Sciatic nerve (tissue), 2 donors: ENCODE data around the gene PSMD12. TPM values are rescaled to one million over a fixed set of nuclear protein-coding genes. Genes with fewer than 3 reads are reported as not detected.
"Not testable (repeated sequence)": the region's sequence is repeated elsewhere in the genome, so short reads cannot be mapped to it uniquely, and the experiment has no call there.

Source experiments
- ATAC-seq: fragments of 200-7000 bp; cut with Tn5 transposase; one replicate; pipeline ENCODE4 v1.9.1; 2020; ENCODE audit warnings: mild to moderate bottlenecking, moderate library complexity
- DNase-seq: peaks from one replicate; pipeline ENCODE4 v3.0.0-alpha.2; 2020; ENCODE audit warnings: low spot score
- intact Hi-C: fragments of 100-400 bp; cut with DNase I; formaldehyde crosslinking; loops from one replicate; pipeline ENCODE4 v1.14.2; 2022
- total RNA-seq: library from RNA; stranded (reverse); fragmentation: NEBNext Ultra II Directional; extraction: Animal tissue kit (Norgen Biotek cat#: 25700); gene quantifications from one replicate; pipeline ENCODE4 v1.2.1, GENCODE V29; 2021
- donor health status: DM: no; HTN: no; CAD: no.
- donor health status: DM: no; HTN: no; CAD: no.

The PSMD12 gene
- total RNA-seq, 1 donor from 2014 or later, result 40.6 TPM

GRCh38 chr17:67324330-67324729, 42.0 kb downstream of the PSMD12 start:
- intact Hi-C loops, result no loop called here
- ATAC-seq (no peak), DNase-seq (no peak)

- intact Hi-C loops, result no loop called here
- DNase-seq (no peak), ATAC-seq (no peak)
Observed at GRCh38 chr17:67323445-67323844, 42.9 kb downstream of the PSMD12 start.

DNA sequence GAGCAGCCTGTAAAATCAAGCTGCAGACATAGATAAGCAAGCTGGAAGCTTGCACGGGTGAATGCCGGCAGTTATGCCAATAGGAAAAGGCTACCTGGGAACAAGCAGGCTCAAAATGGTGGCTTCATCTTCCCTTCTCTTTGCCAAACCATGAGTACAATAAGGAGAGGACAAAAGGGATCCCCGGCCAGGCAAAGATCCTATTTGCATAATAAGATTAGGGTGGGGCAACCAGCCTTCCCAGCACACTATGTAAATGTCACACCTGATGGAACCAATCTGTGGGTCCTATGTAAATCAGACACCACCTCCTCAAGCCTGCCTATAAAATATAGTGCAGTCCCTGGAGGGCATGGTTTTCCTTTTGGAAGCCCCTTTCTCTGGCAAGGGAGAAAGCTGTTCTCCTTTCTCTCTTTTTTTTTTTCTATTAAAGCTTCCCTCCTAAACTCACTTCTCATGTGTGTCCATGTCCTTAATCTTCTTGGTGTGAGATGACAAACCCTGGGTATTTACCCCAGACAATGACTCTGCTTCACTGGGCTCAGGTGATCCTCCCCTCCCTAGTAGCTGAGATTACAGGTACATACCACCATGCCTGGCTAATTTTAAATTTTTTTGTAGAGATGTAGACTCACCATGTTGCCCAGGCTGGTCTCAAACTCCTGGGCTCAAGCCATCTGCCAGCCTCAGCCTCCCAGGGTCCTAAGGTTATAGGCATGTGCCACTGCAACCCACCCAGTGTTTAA, 44.2 kb downstream of the PSMD12 start:
- no peak for DNase-seq
- no peak for ATAC-seq
- intact Hi-C loops, result no loop called here

- ATAC-seq, DNase-seq, intact Hi-C loops: not testable (repeated sequence)
Observed at GRCh38 chr17:67321486-67321885, 44.9 kb downstream of the PSMD12 start.

GRCh38 chr17:67316781-67317180, 49.6 kb downstream of the PSMD12 start:
- DNase-seq (no peak), ATAC-seq (no peak)
- intact Hi-C loops, result no loop called here

GRCh38 chr17:67315865-67316264, 50.5 kb downstream of the PSMD12 start:
- intact Hi-C loops, result no loop called here
- no peak for DNase-seq
- no peak for ATAC-seq

DNA sequence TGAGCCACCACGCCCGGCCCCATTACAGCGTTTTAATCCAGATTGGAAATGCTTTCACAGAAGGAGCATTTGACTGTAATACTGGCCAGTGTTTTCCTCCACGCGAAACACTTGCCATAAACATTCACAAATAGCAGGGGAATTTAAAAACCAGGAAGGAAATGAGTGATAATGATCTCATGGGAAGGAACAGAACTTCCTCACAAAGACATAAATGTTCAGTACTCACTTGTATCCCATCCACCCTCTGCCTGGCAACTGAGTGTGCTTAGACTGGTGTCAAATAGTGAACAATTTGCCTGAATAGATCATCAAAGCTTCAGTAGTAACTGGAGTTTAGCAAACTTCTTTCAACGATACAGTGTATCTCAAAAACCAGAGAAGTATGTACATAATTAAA, 54.1 kb downstream of the PSMD12 start:
- intact Hi-C loops, result no loop called here
- ATAC-seq, result peak; percentile 57
- DNase-seq, result no peak

- intact Hi-C loops, result no loop called here
- no peak for ATAC-seq
- DNase-seq, result no peak
Observed at GRCh38 chr17:67311575-67311974, 54.8 kb downstream of the PSMD12 start.

DNA sequence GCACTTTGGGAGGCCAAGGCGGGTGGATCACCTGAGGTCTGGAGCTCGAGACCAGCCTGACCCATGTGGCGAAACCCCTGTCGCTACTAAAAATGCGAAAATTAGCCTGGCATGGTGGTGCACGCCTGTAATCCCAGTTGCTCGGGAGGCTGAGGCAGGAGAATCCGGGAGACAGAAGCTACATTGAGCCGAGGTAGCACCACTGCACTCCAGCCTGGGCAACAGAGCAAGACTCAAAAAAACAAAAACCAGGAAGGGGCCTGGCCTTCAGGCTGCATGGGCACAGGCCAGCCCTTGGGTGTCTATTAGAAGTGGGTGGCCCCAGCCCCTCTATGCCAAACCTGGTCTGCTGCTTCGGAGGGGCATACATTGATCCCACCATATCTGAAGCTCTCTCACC, 56.0 kb downstream of the PSMD12 start:
- DNase-seq, result no peak
- intact Hi-C loops, result no loop called here
- no peak for ATAC-seq

- intact Hi-C loops, DNase-seq, ATAC-seq: not testable (repeated sequence)
Observed at GRCh38 chr17:67305446-67306235, 60.7 kb downstream of the PSMD12 start.

DNA sequence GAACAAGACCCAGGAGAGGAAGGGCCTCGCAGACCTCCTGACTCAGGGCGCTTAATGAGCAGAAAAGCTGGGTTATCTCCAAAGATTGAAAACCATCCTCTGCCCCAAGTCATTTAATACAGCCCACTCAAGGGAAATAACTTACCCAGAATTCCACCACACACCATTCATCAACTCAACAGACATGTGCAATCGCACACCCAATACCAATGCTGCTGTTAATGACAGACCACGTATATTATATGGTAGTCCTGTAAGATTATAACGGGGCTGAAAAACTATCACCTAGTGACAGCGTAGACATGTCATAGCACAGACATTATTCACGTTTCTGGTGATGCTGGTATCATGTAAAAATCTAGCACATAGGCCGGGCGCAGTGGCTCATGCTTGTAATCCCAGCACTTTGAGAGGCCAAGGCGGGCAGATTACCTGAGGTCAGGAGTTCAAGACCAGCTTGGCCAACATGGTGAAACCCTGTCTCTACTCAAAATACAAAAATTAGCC, 68.9 kb downstream of the PSMD12 start:
- DNase-seq (no peak), ATAC-seq (no peak)
- intact Hi-C loops, result loop anchor here (10.0 kb wide), 1 partner anchor 73 kb away; no protein-coding TSS in a partner anchor

DNA sequence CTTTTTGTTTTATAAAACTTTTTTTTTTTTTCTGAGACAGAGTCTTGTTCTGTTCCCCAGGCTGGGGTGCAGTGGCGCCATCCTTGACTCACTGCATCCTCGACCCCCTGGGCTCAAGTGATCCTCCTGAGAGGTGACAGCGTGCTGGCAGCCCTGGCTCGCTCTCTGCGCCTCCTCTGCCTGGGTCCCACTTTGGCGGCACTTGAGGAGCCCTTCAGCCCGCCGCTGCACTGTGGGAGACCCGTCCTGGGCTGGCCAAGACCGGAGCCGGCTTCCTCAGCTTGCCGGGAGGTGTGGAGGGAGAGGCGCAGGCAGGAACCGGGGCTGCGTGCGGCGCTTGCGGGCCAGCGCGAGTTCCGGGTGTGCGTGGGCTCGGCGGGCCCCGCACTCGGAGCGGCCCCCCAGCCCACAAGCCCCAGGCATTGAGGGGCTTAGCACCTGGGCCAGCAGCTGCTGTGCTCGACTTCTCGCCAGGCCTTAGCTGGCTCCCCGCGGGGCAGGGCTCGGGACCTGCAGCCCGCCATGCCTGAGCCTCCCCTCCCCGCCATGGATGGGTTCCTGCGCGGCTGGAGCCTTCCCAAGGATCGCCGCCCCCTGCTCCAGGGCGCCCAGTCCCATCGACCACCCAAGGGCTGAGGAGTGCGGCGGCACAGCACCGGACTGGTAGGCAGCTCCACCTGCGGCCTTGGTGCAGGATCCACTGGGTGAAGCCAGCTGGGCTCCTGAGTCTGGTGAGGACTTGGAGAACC, 71.8 kb downstream of the PSMD12 start:
- ATAC-seq (no peak), DNase-seq (no peak)
- intact Hi-C loops, result loop anchor here (10.0 kb wide), 1 partner anchor 70 kb away; no protein-coding TSS in a partner anchor

- peak; percentile 82 for DNase-seq
- peak; percentile 60 for ATAC-seq
Observed at GRCh38 chr17:67293251-67294203, 72.8 kb downstream of the PSMD12 start.

GRCh38 chr17:67290711-67291291, 75.6 kb downstream of the PSMD12 start:
- peak; percentile 35 for ATAC-seq
- intact Hi-C loops, result loop anchor here (10.0 kb wide), 1 partner anchor 66 kb away; no protein-coding TSS in a partner anchor
- DNase-seq, result no peak

More at GRCh38 chr17:67293251-67294203, 72.8 kb downstream of the PSMD12 start:
- intact Hi-C loops, result loop anchor here (10.0 kb wide), 1 partner anchor 69 kb away; no protein-coding TSS in a partner anchor

GRCh38 chr17:67290244-67290643, 76.1 kb downstream of the PSMD12 start:
- no peak for DNase-seq
- intact Hi-C loops, result loop anchor here (10.0 kb wide), 1 partner anchor 65 kb away; no protein-coding TSS in a partner anchor
- no peak for ATAC-seq

- intact Hi-C loops, result no loop called here
- DNase-seq (peak; percentile 92), ATAC-seq (peak; percentile 97)
Observed at GRCh38 chr17:67289181-67289876, 77.0 kb downstream of the PSMD12 start.
